Stomach (tissue), 9 donors: ENCODE data around the gene USP54. TPM values are rescaled to one million over a fixed set of nuclear protein-coding genes. Genes with fewer than 3 reads are reported as not detected.

Experiments
- DNase-seq, 2 donors: peaks; one replicate each; pipeline versions ENCODE4 v3.0.0 to v3.0.0-alpha.2; 2013 to 2019
- H3K27ac ChIP-seq, 5 donors: fragments of 200-600 bp in 4 of 5; sonication (generic) in 4 of 5; one replicate each; pipeline ENCODE4 v1.5.1; 2013 to 2019; ENCODE audit warnings: mild to moderate bottlenecking in 1 of 5, moderate library complexity in 1 of 5
- H3K27me3 ChIP-seq, 3 donors: fragments of 200-600 bp; sonication (generic); one replicate each; pipeline ENCODE4 v1.5.1; 2017 to 2019; ENCODE audit warnings: mixed run types in 1 of 3
- H3K36me3 ChIP-seq, 4 donors: fragments of 200-600 bp; sonication (generic); 1 replicate in 3 of 4; 2 replicates in 1 of 4; pipeline ENCODE4 v1.5.1; 2016 to 2019
- H3K4me1 ChIP-seq, 4 donors: fragments of 200-600 bp; sonication (generic); one replicate each; pipeline ENCODE4 v1.5.1; 2016 to 2019
- H3K4me3 ChIP-seq, 4 donors: fragments of 200-600 bp; sonication (generic) in 3 of 4; one replicate each; pipeline ENCODE4 v1.5.1; 2016 to 2019; ENCODE audit warnings: mild to moderate bottlenecking in 1 of 4
- H3K9me3 ChIP-seq, 4 donors: fragments of 200-600 bp; sonication (generic); one replicate each; pipeline ENCODE4 v1.5.1; 2016 to 2019
- CTCF ChIP-seq, 7 experiments: fragments of 450-650 bp in 4 of 7; fragments of 200-600 bp in 3 of 7; sonication (generic) in 3 of 7; IDR thresholded peaks; one replicate each; pipeline ENCODE4 v1.5.1; 2016 to 2019; ENCODE audit warnings: antibody characterized with exemption in 7 of 7, control low read depth in 2 of 7, mild to moderate bottlenecking in 1 of 7
- EP300 ChIP-seq: sonication (generic); formaldehyde crosslinking; IDR thresholded peaks from one replicate; pipeline ENCODE4 v1.6.1; 2017; ENCODE audit warnings: antibody characterized with exemption
- POLR2A ChIP-seq, 4 donors: fragments of 450-650 bp; IDR thresholded peaks; one replicate each; pipeline ENCODE4 v1.6.1; 2016; ENCODE audit warnings: antibody characterized with exemption in 4 of 4, control low read depth in 2 of 4, mild to moderate bottlenecking in 1 of 4, moderate library complexity in 1 of 4
- POLR2AphosphoS5 ChIP-seq, 3 donors: sonication (generic); formaldehyde crosslinking; IDR thresholded peaks; one replicate each; pipeline ENCODE4 v1.6.1; 2016; ENCODE audit warnings: antibody characterized with exemption in 3 of 3
- WGBS, 5 donors: extraction: QIAGEN DNeasy Blood & Tissue Kit in 3 of 5; methylation state at CpG; one replicate each; pipeline versions ENCODE4 v1.1.5 to v1.1.7; 2013 to 2018; 5-methylcytosine and 5-hydroxymethylcytosine counted together
- intact Hi-C: fragments of 100-400 bp; cut with DNase I; formaldehyde crosslinking; loops from one replicate; pipeline ENCODE4 v1.15.1; 2023; ENCODE audit warnings: low total_unique reads
- polyA plus RNA-seq, 3 donors: library from polyadenylated mRNA; stranded (reverse); fragments of 200-250 nt; gene quantifications; one replicate each; pipeline ENCODE4 v1.2.3, GENCODE V29; 2013
- total RNA-seq, 5 donors: library from RNA; depleted of rRNA; stranded (reverse); fragments of >200 nt; gene quantifications; one replicate each; pipeline versions ENCODE4 v1.1.0 to v1.2.3, GENCODE V29; 2014 to 2016
- donor health status: healthy with polysubstance abuse.
- donor health status: Bipolar disorder and iron deficiency.
- donor health status: healthy.

The USP54 gene
- total and polyA plus RNA-seq, 8 donors: 7.3 to 369 (median 69.4) TPM

GRCh38 chr10:73517166-73517888 lies 73.8 kb downstream of the USP54 start:
- Histone ChIP-seq H3K9me3 (no peaks in the 10 kb centered on the region), H3K36me3 (peaks cover 40 to 97% (median 96%) of the 10 kb centered on the region in 4 donors), H3K4me3 (no peak overlapping the region), H3K4me1 (no peaks in the 10 kb centered on the region), H3K27me3 (no peaks in the 10 kb centered on the region), H3K27ac (no peak overlapping the region)
- 93 to 97% (median 94%) methylated on average over 4 of the region's 4 CpGs for WGBS, 5 donors
- TF ChIP-seq CTCF (IDR thresholded peaks at IDR 0.05) (no peak), POLR2AphosphoS5 (IDR thresholded peaks at IDR 0.05) (no peak), EP300 (no peak), POLR2A (IDR thresholded peaks at IDR 0.05) (no peak)
- intact Hi-C loops: no loop called here
- no peak for DNase-seq

- H3K36me3 ChIP-seq: peaks cover 18 to 71% (median 64%) of the 10 kb centered on the region in 4 donors
- intact Hi-C loops: no loop called here
- H3K4me3 ChIP-seq: no peak overlapping the region
- DNase-seq: no peak
- H3K4me1 ChIP-seq: no peaks in the 10 kb centered on the region
- no peaks in the 10 kb centered on the region for H3K27me3 ChIP-seq
- no peak overlapping the region for H3K27ac ChIP-seq
- WGBS, 5 donors: 95 to 100% (median 98%) methylated on average over 4 of the region's 4 CpGs
- no peaks in the 10 kb centered on the region for H3K9me3 ChIP-seq
- TF ChIP-seq POLR2AphosphoS5 (IDR thresholded peaks at IDR 0.05) (no peak), POLR2A (IDR thresholded peaks at IDR 0.05) (no peak)
Measured at GRCh38 chr10:73512207-73512743, 78.9 kb downstream of the USP54 start.

- no peak overlapping the region for H3K4me3 ChIP-seq
- no peak for DNase-seq
Measured at GRCh38 chr10:73509695-73510094, 81.4 kb downstream of the USP54 start.

GRCh38 chr10:73506491-73506890 lies 84.7 kb downstream of the USP54 start:
- intact Hi-C loops: no loop called here
- peaks cover 17 to 64% (median 54%) of the 10 kb centered on the region in 4 donors for H3K36me3 ChIP-seq
- no peak for DNase-seq
- no peaks in the 10 kb centered on the region for H3K4me1 ChIP-seq
- TF ChIP-seq EP300: no peak
- TF ChIP-seq POLR2A (IDR thresholded peaks at IDR 0.05): no peak
- no peak for TF ChIP-seq CTCF (IDR thresholded peaks at IDR 0.05)
- no peak for TF ChIP-seq POLR2AphosphoS5 (IDR thresholded peaks at IDR 0.05)
- no peak overlapping the region for H3K27ac ChIP-seq
- no peaks in the 10 kb centered on the region for H3K9me3 ChIP-seq
- WGBS, 5 donors: 88 to 92% (median 91%) methylated on average over 1 of the region's 1 CpG
- no peaks in the 10 kb centered on the region for H3K27me3 ChIP-seq
- no peak overlapping the region for H3K4me3 ChIP-seq

More at GRCh38 chr10:73509695-73510094, 81.4 kb downstream of the USP54 start:
- Histone ChIP-seq H3K27ac (no peak overlapping the region), H3K4me1 (no peaks in the 10 kb centered on the region), H3K36me3 (peaks cover 13 to 67% (median 55%) of the 10 kb centered on the region in 4 donors), H3K9me3 (no peaks in the 10 kb centered on the region), H3K27me3 (no peaks in the 10 kb centered on the region)
- intact Hi-C loops: no loop called here
- TF ChIP-seq POLR2A (IDR thresholded peaks at IDR 0.05) (no peak), POLR2AphosphoS5 (IDR thresholded peaks at IDR 0.05) (no peak), EP300 (no peak), CTCF (IDR thresholded peaks at IDR 0.05) (no peak)
- WGBS, 5 donors: 86 to 98% (median 92%) methylated on average over 5 of the region's 5 CpGs

GRCh38 chr10:73506074-73506473 lies 85.1 kb downstream of the USP54 start:
- Histone ChIP-seq H3K27ac (no peak overlapping the region), H3K9me3 (no peaks in the 10 kb centered on the region), H3K27me3 (no peaks in the 10 kb centered on the region), H3K36me3 (peaks cover 17 to 63% (median 51%) of the 10 kb centered on the region in 4 donors), H3K4me3 (no peak overlapping the region), H3K4me1 (no peaks in the 10 kb centered on the region)
- TF ChIP-seq EP300: no peak
- TF ChIP-seq POLR2AphosphoS5 (IDR thresholded peaks at IDR 0.05): no peak
- TF ChIP-seq POLR2A (IDR thresholded peaks at IDR 0.05): no peak
- TF ChIP-seq CTCF (IDR thresholded peaks at IDR 0.05): no peak
- intact Hi-C loops: no loop called here
- no peak for DNase-seq
